Lower leg skin (tissue), 3 donors: ENCODE data around the gene LMF1.

ENCODE experiments used
- POLR2A ChIP-seq, 2 donors: fragments of 450-650 bp; IDR thresholded peaks; one replicate each; pipeline ENCODE4 v1.6.1; 2016 to 2017; ENCODE audit warnings: antibody characterized with exemption in 2 of 2, mild to moderate bottlenecking in 1 of 2, moderate library complexity in 1 of 2
- TF ChIP-seq, protein P1 (sequence below), 3 donors: fragments of 450-650 bp; IDR thresholded peaks; one replicate each; pipeline ENCODE4 v1.5.1; 2016; ENCODE audit warnings: antibody characterized with exemption in 3 of 3, mild to moderate bottlenecking in 3 of 3, moderate library complexity in 2 of 3

DNA sequence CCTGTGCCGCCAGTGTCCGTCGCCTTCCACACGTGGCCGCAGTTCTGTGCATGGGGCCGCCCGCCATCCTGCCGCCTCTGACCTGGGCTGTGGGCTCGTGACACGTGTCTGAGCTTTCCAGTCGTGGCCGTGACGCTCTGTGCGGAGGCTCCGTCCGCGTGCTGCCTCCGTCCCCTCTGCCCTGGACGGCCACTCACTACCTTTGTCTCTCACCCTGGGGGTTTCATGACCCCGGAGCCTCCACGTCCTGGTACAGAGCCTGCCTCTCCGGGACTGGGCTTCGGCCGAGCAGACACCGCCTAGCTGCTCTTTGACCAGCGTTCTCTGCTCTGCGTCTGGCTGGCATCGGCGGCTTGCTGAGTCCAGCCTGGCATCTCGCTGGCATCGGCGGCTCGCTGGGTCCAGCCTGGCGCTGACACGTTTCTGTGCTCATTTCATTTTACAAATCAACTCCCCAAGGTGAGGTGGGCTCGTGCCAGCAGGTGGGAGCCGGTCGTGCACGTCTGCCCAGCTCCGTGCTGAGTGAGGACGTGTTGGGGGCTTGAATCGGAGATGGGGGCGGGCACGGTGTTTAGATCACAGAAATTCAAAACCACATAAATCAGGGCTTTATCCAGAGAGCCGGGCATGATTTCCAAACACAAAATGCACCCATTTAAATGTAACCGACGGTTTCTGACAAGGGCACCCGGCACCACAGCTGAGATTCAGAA is 126.0 kb downstream of the LMF1 start:
- TF ChIP-seq, protein P1, sequence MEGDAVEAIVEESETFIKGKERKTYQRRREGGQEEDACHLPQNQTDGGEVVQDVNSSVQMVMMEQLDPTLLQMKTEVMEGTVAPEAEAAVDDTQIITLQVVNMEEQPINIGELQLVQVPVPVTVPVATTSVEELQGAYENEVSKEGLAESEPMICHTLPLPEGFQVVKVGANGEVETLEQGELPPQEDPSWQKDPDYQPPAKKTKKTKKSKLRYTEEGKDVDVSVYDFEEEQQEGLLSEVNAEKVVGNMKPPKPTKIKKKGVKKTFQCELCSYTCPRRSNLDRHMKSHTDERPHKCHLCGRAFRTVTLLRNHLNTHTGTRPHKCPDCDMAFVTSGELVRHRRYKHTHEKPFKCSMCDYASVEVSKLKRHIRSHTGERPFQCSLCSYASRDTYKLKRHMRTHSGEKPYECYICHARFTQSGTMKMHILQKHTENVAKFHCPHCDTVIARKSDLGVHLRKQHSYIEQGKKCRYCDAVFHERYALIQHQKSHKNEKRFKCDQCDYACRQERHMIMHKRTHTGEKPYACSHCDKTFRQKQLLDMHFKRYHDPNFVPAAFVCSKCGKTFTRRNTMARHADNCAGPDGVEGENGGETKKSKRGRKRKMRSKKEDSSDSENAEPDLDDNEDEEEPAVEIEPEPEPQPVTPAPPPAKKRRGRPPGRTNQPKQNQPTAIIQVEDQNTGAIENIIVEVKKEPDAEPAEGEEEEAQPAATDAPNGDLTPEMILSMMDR (IDR thresholded peaks at IDR 0.05): no peak
- no peak for TF ChIP-seq POLR2A (IDR thresholded peaks at IDR 0.05)
